Right hindlimb (tissue), 1 donor: ENCODE results near the gene ISOC1.

Experiments
- DNase-seq: peaks from one replicate; pipeline ENCODE4 v3.0.0-alpha.2; 2018

Gene ISOC1

GRCh38 chr5:129137637-129138036 is 43.1 kb downstream of the ISOC1 start:
- no peak for DNase-seq

GRCh38 chr5:129141078-129141477 is 46.5 kb downstream of the ISOC1 start:
- no peak for DNase-seq

- no peak for DNase-seq
Observed at GRCh38 chr5:129141696-129142095, 47.1 kb downstream of the ISOC1 start.

GRCh38 chr5:129155876-129156275 is 61.3 kb downstream of the ISOC1 start:
- DNase-seq: no peak

GRCh38 chr5:129161830-129162229 is 67.3 kb downstream of the ISOC1 start:
- DNase-seq: no peak
